Keratinocyte (primary cell): ENCODE data around the gene HUS1.

Experiments
- EZH2 ChIP-seq: IDR thresholded peaks from one replicate; pipeline ENCODE4 v1.6.1; 2012; ENCODE audit warnings: inconsistent platforms, mild to moderate bottlenecking, low read length, moderate library complexity
- TF ChIP-seq, protein P1 (sequence below), 3 experiments: IDR thresholded peaks in 1 of 3; conservative IDR thresholded peaks in 1 of 3; optimal IDR thresholded peaks in 1 of 3; 2 replicates in 2 of 3; 3 replicates in 1 of 3; pipeline versions ENCODE3 to v1.5.1; 2011; ENCODE audit warnings: low read length in 3 of 3, mild to moderate bottlenecking in 3 of 3, moderate library complexity in 2 of 3, control low read depth in 1 of 3, inconsistent platforms in 1 of 3; ENCODE audit not compliant: insufficient read depth in 2 of 3; ENCODE audit errors: extremely low read depth in 1 of 3

DNA sequence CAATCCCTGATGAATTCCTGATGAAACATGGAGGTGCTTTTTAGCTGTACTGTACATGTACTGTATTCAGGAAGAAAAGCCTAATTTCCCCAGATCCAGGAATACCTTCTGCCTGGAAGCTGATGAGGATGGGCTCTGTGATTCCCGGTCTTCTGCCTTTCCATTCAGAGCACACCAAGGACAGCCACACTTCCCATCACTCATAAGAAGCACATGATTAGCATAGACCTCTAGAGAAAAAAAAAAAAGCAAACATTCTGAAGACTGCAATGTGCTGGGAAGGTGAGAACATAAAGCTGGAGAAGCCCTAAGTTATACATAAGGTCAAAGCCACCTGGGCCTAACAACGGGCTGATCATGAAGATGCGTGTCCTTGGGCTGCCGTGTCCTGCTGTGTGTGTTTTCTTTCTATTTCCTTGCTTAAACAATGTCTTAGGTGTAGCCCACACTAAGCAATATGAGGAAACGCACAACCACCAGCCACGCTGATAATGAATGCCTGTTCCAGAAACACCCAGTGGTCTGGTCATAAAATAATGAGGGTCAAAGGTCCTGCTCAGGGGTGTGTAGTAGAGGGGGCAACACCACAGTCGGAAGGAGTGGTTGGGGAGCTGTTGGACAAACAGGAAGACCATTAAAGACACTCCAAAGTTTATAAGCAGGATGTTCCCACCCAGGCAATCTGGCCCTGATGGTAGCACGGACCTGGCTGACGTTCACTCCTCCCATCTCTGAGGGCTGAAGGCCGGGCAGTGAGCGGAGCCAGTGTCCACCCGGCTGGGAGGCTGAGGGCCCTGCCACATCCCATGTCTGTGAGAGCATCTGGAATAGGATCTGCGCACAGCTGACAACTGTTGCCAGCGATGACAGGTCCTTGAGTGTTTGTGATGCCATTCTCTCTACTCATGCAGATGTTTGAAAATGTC lies 39.1 kb downstream of the HUS1 start:
- TF ChIP-seq, protein P1, sequence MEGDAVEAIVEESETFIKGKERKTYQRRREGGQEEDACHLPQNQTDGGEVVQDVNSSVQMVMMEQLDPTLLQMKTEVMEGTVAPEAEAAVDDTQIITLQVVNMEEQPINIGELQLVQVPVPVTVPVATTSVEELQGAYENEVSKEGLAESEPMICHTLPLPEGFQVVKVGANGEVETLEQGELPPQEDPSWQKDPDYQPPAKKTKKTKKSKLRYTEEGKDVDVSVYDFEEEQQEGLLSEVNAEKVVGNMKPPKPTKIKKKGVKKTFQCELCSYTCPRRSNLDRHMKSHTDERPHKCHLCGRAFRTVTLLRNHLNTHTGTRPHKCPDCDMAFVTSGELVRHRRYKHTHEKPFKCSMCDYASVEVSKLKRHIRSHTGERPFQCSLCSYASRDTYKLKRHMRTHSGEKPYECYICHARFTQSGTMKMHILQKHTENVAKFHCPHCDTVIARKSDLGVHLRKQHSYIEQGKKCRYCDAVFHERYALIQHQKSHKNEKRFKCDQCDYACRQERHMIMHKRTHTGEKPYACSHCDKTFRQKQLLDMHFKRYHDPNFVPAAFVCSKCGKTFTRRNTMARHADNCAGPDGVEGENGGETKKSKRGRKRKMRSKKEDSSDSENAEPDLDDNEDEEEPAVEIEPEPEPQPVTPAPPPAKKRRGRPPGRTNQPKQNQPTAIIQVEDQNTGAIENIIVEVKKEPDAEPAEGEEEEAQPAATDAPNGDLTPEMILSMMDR (optimal IDR thresholded peaks at IDR 0.05 in 1 of 3, IDR thresholded peaks at IDR 0.05 in 1 of 3, conservative IDR thresholded peaks at IDR 0.05 in 1 of 3; ENCODE audit: extremely low read depth in 1 of 3, insufficient read depth in 2 of 3, low read length in 3 of 3), result no peak
- TF ChIP-seq EZH2, result no peak
